ENCODE results near the gene GFRA1. TPM values are rescaled to one million over a fixed set of nuclear protein-coding genes. Genes with fewer than 3 reads are reported as not detected.

The GFRA1 gene
- total and polyA plus RNA-seq, 2 of the 8 experiments (the other 6 are each of a cell fraction or from before 2014, with no cell fraction given) = 1.1 to 2.0 TPM

GRCh38 chr10:116014871-116015582 is 258.0 kb downstream of the GFRA1 start:
- no peak overlapping the region for H2BK12ac ChIP-seq (ENCODE audit: low read depth, low read length)
- H4K5ac ChIP-seq (ENCODE audit: insufficient read length, low read depth, low read length) = no peak overlapping the region
- H4K20me1 ChIP-seq (replicated peaks in 1 of 2; ENCODE audit: control insufficient read depth in 1 of 2, insufficient read depth in 2 of 2, low read length in 2 of 2) = no peaks in the 10 kb centered on the region
- no peak overlapping the region for H3K4ac ChIP-seq (replicated peaks; ENCODE audit: insufficient read length, low read depth, low read length)
- no peak overlapping the region for H3K23ac ChIP-seq (ENCODE audit: insufficient read length)
- H3K79me1 ChIP-seq (ENCODE audit: low read depth, low read length) = no peaks in the 10 kb centered on the region
- H3K4me1 ChIP-seq (replicated peaks in 1 of 4; ENCODE audit: control insufficient read depth in 3 of 4, insufficient read depth in 4 of 4, low read length in 3 of 4) = no peaks in the 10 kb centered on the region
- H3K4me3 ChIP-seq (ENCODE audit: extremely low read depth in 1 of 4, insufficient read depth in 2 of 4, low read depth in 3 of 4, low read length in 4 of 4) = no peak overlapping the region
- POLR2A ChIA-PET (ENCODE audit: partially characterized antibody) = no interaction called here
- no peak overlapping the region for H3K9ac ChIP-seq (replicated peaks in 1 of 4; ENCODE audit: extremely low read depth in 1 of 4, low read depth in 3 of 4, low read length in 3 of 4)
- no peaks in the 10 kb centered on the region for H3K9me3 ChIP-seq (ENCODE audit: insufficient read depth in 2 of 2, low read depth in 1 of 2, low read length in 1 of 2)
- CTCF ChIA-PET (ENCODE audit: partially characterized antibody) = interaction anchor here (0.9 to 1.5 kb wide), 6 partner anchors 10 to 106 kb away, joined by 3 to 5 read pairs (median 3); no protein-coding TSS in a partner anchor
- H4K91ac ChIP-seq (replicated peaks; ENCODE audit: insufficient read length, low read length) = no peak overlapping the region
- H3K14ac ChIP-seq (ENCODE audit: insufficient read length) = no peak overlapping the region
- no peak overlapping the region for H3K18ac ChIP-seq (ENCODE audit: extremely low read depth, low read length)
- no peak overlapping the region for H2BK5ac ChIP-seq (ENCODE audit: low read depth, low read length)
- no peak overlapping the region for H2BK15ac ChIP-seq (ENCODE audit: low read length)
- no peak overlapping the region for H3K56ac ChIP-seq (replicated peaks; ENCODE audit: insufficient read length, low read depth, low read length)
- no peak overlapping the region for H2AK5ac ChIP-seq (ENCODE audit: low read depth, low read length)
- no peak overlapping the region for H3K4me2 ChIP-seq (ENCODE audit: insufficient read depth in 1 of 2, low read depth in 2 of 2, low read length in 2 of 2)
- H2AFZ ChIP-seq (ENCODE audit: low read length) = no peak overlapping the region
- no peaks in the 10 kb centered on the region for H3K79me2 ChIP-seq (ENCODE audit: control insufficient read depth in 1 of 2, insufficient read depth in 2 of 2, low read length in 2 of 2)
- TF ChIP-seq PHF8 (conservative IDR thresholded peaks at IDR 0.05; ENCODE audit: low read depth, low read length) (no peak), SP2 (IDR thresholded peaks at IDR 0.05; ENCODE audit: low read length) (no peak), CEBPB (IDR thresholded peaks at IDR 0.05; ENCODE audit: low read depth, low read length) (no peak), GTF2F1 (IDR thresholded peaks at IDR 0.05; ENCODE audit: borderline replicate concordance, low read depth, low read length) (no peak)
- H3K27me3 ChIP-seq (replicated peaks in 1 of 4; ENCODE audit: control insufficient read depth in 3 of 4, extremely low read depth in 1 of 4, insufficient read depth in 3 of 4, low read length in 3 of 4) = no peaks in the 10 kb centered on the region
- FAIRE-seq (no peak), DNase-seq (ENCODE audit: low read depth in 1 of 2, low spot score in 2 of 2) (no peak)
- 93% methylated on average over 8 of the region's 8 CpGs; no CpG with 5 or more reads in 1 of the 2 experiments for WGBS, 2 experiments (ENCODE audit: extremely low coverage in 1 of 2, insufficient coverage in 1 of 2, insufficient read length in 1 of 2, insufficient replicate concordance in 2 of 2, low coverage in 1 of 2, low lambda C conversion rate in 2 of 2, missing lambda C conversion rate in 1 of 2)
- no peaks in the 10 kb centered on the region for H3K36me3 ChIP-seq (ENCODE audit: control insufficient read depth in 2 of 4, insufficient read depth in 4 of 4, low read length in 3 of 4)
- no peak overlapping the region for H2BK20ac ChIP-seq (ENCODE audit: low read length)
- no peak overlapping the region for H2BK120ac ChIP-seq (replicated peaks; ENCODE audit: low read depth, low read length)
- no peak overlapping the region for H3K27ac ChIP-seq (ENCODE audit: low read depth, low read length)
- no peak overlapping the region for H4K8ac ChIP-seq (ENCODE audit: extremely low read depth, insufficient read depth, low read length)
- no peaks in the 10 kb centered on the region for H3K23me2 ChIP-seq (ENCODE audit: low read depth, low read length)
